SHP77 (cell line): ENCODE results near the gene KCNJ11.

Experiments used
- DNase-seq, 2 experiments: peaks; one replicate each; lab custom pipeline; 2025; lab: John Stamatoyannopoulos, UW

The KCNJ11 gene

DNA sequence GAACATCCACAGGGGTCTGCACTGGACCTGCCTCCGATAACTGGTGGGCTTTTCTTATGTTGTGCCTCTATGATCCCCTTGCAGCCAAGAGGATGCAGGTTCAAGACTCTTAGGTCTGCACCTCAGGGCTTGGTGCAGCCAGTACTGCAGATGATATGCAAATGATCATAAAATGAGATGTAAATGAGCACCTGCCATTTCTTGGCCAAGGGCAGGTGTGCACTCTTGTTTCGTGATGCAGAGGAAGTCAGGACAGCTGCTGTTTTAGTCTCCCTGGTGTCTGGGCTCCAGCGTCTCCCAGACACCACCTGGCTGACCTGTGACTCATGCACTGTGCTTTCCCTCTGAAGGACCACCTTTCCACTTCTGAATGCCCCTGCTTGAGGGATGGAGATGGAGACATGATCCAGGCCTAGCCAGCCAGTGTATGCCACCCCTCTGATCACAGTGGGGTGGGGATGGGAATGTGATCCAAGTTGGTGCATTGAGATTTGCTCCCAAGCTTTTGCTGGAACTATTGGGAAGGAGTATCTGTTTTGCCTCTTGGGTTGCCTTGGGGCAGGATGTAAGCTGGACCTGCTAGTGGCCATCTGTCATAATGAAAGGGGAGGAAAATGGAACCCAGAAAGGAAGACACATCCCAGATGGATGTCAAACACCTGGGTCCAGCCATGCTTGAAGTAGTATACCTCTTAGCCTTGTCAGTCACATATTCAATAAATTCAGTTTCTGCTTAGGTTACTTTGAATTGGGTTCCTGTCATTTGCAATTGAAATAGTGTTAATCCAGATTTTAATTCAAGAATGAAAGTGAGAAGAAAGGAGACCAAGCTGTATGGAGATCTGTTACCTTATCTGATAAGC, 3.3 kb upstream of the KCNJ11 start:
- peak; percentile 23 to 69 for DNase-seq

GRCh38 chr11:17389957-17390649, 1.6 kb upstream of the KCNJ11 start:
- DNase-seq = no peak

GRCh38 chr11:17389211-17389956, 925 bp upstream of the KCNJ11 start:
- peak; percentile 14 to 59 for DNase-seq

GRCh38 chr11:17387811-17388210, 648 bp downstream of the KCNJ11 start:
- no peak for DNase-seq

DNA sequence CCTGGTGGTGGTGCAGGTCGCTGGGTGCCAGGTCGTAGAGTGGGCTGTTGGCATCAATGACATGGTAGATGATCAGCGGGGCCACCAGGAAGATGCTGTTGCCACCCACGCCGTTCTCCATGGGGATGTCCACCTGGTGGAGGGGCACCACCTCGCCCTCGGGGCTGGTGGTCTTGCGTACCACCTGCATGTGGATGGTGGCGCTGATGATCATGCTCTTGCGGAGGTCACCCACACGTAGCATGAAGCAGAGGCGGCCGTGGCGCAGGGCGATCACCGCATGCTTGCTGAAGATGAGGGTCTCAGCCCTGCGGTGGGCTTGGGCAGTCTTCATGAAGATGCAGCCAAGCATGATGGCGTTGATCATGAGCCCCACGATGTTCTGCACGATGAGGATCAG, 1.2 kb downstream of the KCNJ11 start:
- DNase-seq = no peak

- peak in 1 of 2 experiments; percentile 21 for DNase-seq
Observed at GRCh38 chr11:17386331-17387084, 2.0 kb downstream of the KCNJ11 start.

DNA sequence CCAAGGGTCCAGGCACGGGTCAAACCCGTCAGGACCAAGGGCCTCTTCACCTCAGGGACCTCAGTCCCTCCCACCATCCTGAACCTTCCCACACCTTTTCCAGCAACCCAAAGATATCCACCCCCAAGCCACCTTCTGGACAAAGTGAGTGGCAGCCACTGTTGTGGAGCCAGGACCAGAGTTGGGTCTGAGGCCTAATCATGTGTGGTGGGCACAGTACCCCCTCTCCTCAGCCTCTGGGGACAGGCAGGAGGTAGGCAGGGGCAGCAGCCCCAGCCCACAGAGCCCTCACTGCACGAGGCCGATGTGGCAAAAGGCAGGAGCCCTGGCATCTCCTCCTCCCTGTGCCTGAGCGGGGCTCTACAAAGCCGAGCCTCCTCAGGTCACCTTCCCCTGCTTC, 2.5 kb downstream of the KCNJ11 start:
- no peak for DNase-seq

DNA sequence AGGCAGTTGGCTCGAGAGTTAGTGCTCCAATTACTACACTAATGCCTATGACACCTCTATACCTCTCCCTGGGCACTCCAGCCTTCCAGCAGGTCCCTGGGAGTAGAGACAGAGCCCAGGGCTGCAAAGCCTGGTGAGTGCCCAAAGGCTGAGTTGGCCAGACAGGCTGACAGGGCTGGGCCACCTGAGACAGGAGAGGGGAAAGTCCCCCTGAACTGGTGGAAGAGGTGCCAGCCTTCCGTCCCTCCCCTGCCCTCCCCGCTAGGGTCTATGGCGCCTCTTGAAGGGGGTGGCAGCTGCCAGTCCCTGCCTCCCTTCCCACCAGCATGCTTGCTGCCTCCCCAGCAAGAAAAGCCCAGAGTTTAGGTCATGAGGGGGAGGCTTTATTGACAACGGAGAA, 3.0 kb downstream of the KCNJ11 start:
- DNase-seq = no peak

- peak; percentile 44 to 62 for DNase-seq
Observed at GRCh38 chr11:17384002-17384511, 4.4 kb downstream of the KCNJ11 start.

DNA sequence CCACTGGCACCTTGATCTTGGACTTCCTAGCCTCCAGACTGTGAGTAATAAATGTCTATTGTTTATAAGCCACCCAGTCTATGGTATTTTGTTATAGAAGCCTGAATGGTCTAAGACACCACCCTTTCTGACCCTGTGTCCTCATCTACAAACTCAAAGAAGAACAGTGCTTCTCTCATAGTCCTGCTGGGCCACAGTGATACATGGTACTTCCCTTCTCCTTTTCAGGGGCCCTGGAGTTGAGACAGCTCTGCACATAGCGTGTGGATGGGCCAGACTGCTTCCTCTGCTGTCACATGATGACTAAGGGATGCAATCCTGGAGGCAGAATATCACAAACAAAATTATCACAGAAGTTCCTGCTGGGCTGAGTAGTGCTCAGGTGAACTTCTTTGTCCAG, 5.0 kb downstream of the KCNJ11 start:
- DNase-seq = no peak

GRCh38 chr11:17382046-17382728, 6.3 kb downstream of the KCNJ11 start:
- no peak for DNase-seq

DNA sequence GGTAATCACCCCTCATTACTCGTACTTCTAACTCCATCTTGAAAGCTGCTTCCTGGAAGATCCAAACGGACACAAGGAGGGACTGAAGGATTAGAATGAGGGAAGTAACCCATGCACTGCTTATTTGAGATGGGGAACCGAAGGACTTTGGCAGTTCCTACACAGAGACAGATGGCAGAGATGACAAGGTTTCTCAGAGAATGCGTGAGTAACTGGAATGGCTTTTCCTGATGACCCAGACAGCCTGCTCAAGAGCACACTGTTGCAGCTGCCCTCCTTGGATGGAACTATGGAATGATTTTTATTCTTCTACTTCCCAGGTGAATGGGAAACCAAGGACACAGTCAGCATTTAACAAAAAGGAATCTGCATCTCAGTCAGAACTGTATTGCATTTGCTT, 7.3 kb downstream of the KCNJ11 start:
- DNase-seq = no peak

- no peak for DNase-seq
Observed at GRCh38 chr11:17379383-17380180, 8.9 kb downstream of the KCNJ11 start.

DNA sequence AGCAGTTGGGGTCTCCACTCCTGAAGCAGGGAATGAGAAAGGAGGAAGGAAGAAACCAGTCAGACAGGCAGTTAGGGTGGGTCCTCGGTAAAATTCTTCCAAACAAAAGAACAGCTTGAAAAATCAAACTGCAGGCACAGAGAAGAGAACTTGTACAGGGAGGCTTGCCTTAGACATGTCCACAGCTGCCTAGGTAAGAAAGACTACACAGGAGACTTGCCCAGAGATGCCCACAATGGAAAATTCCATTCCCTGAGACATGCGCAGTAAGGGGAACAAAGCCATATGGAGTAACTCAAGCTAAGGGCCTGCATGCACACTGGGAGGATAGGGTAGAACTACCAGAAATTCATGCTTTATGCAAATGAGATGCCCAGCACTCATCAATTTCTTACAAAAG, 9.8 kb downstream of the KCNJ11 start:
- DNase-seq = no peak

GRCh38 chr11:17376493-17376892, 12.0 kb downstream of the KCNJ11 start:
- DNase-seq = no peak

GRCh38 chr11:17375547-17375946, 12.9 kb downstream of the KCNJ11 start:
- no peak for DNase-seq

DNA sequence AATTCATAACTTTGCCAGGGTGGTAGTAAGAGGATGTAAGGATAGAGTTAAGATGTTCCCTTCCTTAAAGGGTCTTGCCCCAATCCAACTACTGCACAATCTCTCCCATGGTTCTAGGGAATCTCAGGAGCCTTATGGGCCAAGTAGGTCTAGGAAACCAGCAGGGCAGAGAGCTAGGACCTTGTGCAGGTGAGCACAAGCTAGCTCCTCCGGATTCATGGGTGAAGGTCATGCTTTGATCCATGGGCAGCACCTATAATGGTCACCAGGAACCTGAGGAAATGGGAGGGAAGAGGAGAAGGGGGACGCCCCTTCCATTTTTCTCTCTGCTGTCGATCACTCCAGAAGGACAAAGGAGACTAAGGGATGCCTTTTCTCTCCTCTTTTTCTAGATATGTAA, 16.8 kb downstream of the KCNJ11 start:
- DNase-seq = no peak

GRCh38 chr11:17369684-17370243, 18.7 kb downstream of the KCNJ11 start:
- no peak for DNase-seq

DNA sequence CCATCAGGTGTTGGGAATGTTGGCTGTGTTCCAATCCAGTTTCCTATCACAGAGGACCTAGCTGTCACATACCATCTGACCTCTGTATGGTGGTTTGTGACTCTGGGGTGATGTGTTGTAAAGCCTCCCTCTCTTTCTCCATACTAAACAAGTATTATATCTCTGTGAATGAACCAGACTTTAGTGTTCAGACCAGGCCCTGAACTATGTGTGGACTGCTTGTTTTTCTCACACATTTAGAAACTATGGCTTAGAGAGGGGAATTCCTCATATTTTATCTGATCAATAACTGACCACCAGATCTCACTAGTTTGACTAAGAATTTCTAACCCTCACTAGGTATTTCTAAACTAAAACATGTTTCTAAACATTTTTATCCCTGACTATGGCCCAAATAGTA, 19.4 kb downstream of the KCNJ11 start:
- DNase-seq = no peak

DNA sequence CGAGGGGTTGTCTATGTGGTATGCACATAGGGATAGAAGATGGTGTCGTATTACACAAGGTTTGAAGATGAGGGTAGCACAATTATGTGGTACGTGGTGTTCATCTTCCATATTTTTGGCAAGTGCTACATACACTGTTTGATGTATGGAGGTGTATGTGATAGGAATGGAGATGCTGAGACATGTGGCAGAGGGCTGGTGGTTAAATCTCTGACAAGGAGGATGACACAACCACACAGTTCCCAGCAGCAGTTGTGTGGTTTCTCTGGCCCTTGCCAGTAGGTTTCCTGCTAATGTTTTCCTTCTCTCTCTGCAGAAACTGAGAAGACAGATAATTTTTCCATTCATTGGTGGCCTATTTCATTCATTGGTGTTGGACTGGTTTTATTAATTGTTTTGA, 19.9 kb downstream of the KCNJ11 start:
- no peak for DNase-seq
